ENCODE measurements around the gene PARD3.

Gene PARD3

DNA sequence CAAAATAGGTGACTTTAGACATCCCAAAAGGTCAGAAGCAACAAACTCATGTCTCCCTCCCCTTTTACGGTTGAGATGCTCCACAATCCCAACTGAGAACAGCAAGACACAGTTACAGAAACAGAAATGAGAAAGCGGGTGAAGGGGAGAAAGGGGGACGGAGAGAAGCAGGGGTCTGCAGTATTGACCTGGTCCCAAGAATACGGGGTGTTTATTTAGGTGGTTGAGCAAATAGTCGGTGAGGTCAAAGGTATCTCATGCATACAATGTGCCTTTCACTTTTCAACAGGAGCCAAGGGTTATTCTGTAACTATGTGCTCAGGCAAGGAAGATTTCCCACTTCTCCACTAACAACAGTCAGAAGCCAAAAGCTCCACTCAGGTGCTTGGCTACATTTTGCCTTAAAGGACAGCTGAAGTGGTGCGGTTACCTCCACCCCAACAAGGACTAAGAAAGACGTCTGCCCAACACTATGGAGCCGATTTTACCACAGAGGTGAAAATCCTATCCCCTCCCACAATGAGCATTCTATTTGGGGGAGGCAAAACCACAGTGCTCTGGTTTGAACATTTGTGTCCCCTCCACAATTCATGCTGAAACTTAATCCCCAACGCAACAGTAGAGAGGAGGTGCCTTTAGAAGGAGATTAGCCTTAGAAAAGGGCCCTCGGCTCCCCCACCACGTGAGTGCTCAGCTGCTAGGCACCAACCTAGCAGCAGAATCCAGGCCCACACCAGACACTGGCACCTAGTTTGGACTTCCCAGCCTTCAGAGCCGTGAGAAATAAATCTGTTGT, 77.9 kb downstream of the PARD3 start:
- no peak for DNase-seq

- DNase-seq = no peak
These were observed 80.2 kb downstream of the PARD3 start for GRCh38 chr10:34734918-34735317.

DNA sequence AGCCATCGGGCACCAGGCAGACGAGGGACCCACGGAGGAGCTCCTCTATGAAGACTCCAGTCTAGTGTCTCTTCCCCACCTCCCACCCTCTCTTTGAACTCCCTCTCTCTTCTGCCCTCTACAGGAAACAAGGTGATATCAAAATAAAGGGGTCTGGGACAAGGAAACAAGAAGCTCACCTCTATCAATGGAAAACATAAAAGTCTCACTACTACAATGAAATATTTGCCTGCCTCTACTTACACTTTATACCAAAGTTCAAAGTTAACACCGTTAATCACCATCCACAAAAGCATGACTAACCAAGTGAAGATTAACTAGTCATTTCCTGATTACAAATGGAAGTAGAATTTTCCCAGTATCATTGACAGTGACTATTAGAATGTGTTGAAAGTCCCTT, 82.2 kb downstream of the PARD3 start:
- peak; percentile 25 for DNase-seq

GRCh38 chr10:34731885-34732701, 83.0 kb downstream of the PARD3 start:
- DNase-seq = no peak

DNA sequence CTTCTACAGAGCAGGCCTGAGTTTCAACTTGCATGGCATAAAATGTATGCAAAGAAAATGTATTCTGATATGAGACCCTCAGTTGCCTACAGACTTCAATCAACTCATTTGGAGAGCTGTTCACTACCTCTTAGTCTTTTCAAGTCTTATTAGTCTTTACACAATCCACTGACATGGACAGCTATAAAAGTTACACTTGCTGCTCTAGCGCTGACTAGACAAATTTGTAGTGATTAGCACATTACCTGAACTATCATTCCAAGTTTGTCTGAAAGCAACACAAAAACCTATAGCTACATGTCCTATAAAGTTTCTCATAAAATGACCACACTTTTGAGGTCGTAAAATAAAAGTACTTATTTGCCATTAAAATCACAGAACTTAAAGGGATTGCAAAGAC, 83.9 kb downstream of the PARD3 start:
- DNase-seq = no peak

- DNase-seq = no peak
These were observed 84.4 kb downstream of the PARD3 start for GRCh38 chr10:34730726-34731125.

- DNase-seq = no peak
These were observed 85.5 kb downstream of the PARD3 start for GRCh38 chr10:34729619-34730018.

GRCh38 chr10:34728361-34728760, 86.7 kb downstream of the PARD3 start:
- no peak for DNase-seq

GRCh38 chr10:34727595-34728033, 87.5 kb downstream of the PARD3 start:
- DNase-seq = no peak

DNA sequence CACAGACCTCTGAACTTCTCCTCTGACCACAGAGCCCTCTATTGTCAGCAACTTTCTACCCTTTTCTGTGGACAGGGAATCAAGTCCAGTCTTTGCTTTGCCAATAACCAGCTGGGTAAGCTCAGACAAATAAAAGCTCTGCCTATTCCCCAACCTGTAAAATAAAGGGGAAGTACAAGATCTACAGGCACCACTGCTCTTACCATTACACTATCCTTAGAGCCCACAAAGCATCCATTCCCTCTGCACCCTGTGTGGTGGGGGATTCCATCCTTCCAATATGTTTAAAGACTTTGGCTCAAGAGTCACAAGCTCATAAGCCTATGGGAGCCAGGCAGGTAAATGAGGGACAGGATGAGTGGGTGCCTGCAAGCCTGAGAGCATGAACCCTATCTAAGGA, 88.2 kb downstream of the PARD3 start:
- no peak for DNase-seq

GRCh38 chr10:34723750-34724149, 91.3 kb downstream of the PARD3 start:
- DNase-seq = peak; percentile 22

GRCh38 chr10:34722404-34722803, 92.7 kb downstream of the PARD3 start:
- DNase-seq = no peak

DNA sequence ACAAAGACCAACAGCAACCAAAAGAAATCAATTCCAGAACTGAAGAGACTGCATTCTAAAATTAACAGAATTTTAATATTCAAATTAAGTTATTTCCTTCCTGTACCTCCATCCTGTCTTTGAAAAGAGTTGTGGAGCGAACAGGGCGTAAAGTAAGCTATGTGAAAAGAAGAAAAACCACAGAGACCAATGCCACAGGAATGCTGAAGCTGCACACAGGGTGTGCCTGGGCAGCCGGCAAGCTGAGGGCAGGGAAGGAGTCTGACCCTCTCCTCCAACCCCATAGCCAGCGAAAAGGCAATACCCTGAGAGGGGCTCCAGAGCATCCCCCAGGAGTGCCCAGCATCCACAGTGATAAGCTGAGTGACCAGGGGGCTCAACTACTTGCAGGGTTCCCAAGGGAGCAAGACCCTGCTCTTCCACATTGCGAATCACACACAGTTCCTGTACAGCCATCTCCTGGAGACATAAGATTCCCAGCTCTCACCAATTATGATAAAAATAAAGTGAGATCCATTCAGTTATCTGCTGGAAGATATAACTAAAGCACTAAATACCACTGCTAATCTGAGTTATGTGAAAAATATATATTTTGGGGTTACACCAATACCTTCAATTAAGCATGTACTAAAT, 93.8 kb downstream of the PARD3 start:
- DNase-seq = no peak

DNA sequence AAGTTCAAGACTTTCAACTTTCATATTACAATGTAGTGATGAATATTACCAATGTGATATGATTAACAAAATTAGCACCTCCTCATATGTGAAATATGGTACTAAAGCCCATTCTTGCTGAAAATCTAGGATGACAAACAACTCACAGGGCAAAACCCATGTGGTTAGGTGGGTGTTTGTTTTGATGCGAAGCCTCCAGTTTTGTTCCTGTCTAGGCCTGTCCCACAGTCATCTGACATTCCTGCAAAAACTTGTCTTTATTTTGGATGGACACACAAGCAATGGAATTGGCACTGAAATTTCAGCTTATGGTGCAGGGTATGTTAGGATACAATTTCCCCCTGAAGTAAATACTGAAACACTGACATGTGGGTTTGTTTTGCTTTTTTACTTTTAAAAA, 95.3 kb downstream of the PARD3 start:
- no peak for DNase-seq

DNA sequence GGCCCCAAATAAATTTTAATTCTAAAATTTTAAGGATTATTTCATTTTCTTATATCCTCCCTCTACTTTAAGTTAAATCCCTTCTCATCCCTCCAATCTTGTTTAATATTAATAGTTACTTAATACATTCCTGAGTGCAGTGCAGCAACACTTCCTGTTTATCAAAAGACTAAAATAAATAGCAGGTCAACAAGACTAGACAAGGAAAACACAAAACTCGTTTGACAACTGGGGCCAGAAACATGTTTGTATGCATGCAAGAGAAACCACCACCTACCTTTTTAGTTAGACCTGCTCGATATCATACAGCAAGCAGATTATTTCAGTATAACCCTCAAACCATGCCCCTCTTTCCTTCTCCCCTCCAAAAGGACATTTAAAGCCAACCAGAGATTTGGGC, 95.8 kb downstream of the PARD3 start:
- no peak for DNase-seq

DNA sequence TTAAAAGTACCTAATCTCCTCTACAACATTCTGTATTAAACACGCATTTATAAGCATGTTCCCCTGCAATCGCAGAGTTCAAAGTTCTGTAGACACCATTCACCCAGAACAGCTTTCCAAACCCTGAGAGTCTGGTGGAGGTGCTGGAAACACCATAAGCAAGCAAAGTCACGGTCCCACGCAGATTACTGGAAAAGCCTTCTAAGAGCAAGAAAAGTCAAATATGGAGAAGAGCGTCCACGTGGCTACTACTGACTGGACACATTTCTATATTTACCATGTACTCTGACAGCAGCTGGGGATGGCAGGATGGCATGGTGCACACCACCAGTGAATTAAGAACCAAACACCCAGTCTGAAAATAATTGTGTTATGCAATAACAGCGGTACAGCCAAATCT, 97.7 kb downstream of the PARD3 start:
- no peak for DNase-seq

DNA sequence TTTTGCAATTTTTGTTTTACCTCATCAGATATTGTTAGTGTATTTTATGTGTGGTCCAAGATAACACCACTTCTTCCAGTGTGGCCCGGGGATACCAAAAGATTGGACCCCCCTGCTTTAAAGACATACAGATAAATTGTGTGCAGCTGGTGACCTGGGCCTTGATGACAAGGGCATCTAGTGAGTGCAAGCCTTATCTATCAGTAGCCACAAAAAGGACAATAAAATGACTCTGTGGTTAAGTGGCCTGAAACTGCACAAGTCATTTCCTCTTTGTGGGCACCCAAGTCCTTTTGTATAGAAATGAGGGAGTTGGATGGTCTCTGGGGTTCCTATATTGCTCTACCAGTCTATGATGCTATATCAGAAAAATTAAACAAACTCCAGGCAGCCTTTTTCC, 98.1 kb downstream of the PARD3 start:
- peak; percentile 77 for DNase-seq

DNA sequence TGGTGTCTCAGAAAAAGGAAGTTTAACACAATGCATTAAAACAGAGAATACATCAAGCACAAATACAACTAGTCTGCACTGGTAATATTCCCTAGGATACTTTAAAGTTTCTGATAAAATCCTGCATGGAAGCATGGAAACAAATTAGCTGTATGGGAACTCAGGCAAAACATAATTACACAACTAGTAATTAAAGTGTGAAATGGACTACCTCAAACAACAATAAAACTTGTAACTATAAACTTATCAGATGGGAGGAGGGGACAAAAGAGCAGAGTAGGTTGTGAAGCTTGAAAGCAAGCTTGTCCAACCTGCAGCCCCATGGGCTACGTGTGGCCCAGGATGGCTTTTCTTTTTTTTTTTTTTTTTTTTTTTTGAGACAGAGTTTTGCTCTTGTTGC, 98.9 kb downstream of the PARD3 start:
- DNase-seq = no peak

- no peak for DNase-seq
These were observed 99.4 kb downstream of the PARD3 start for GRCh38 chr10:34715511-34716187.

DNA sequence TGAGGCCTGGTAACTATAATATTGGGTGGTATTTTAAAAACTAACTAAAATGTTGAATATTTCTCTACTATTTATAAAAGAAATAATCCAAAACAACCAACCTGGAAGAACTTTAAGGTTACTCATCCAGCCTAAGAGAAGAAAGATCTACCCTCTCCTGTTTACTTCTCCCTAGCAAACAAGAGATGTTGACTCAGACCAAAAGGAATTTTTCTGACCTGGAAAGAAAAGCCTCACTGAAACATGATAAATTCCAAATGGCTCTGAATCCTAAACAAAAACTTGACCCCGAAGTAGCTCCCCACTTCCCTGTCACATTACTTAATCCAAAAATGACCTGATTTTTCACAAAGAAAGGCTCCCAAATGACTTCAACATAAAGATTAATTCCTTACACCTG, 101.2 kb downstream of the PARD3 start:
- no peak for DNase-seq

DNA sequence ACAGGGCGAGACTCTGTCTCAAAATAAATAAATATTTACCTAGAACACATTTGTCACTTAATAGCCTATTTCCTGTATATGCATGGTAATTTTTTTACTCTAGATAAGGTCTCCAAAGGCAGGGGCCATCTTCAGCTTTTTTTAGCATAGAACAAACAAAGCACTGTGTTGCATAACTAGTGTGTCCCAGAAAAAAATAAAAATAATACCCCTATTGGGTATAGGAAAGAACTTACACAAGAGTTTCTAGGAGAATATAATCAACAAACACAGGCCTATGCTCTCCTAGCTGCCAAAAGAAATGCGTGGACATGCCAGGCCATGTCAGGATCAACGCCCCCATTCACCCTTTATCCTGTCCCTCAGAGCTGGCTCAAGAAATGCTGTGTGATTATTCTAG, 103.6 kb downstream of the PARD3 start:
- no peak for DNase-seq

GRCh38 chr10:34710391-34710751, 104.7 kb downstream of the PARD3 start:
- DNase-seq = no peak

GRCh38 chr10:34709637-34710390, 105.3 kb downstream of the PARD3 start:
- DNase-seq = no peak
